HEK293T (cell line): ENCODE results near the gene TMEM94.
"Not testable (repeated sequence)": the region's sequence is repeated elsewhere in the genome, so short reads cannot be mapped to it uniquely, and the experiment has no call there.

Experiments
- CTCF ChIA-PET: fragments of 350-600 bp; formaldehyde crosslinking; extraction: SDS; loops from one replicate; lab custom pipeline; 2021; ENCODE audit warnings: antibody characterized with exemption, inconsistent platforms; lab: Yijun Ruan, JAX
- POLR2A ChIA-PET: fragments of 350-600 bp; formaldehyde crosslinking; extraction: SDS; loops from one replicate; lab custom pipeline; 2020; ENCODE audit warnings: antibody characterized with exemption, inconsistent platforms; lab: Yijun Ruan, JAX
- DNase-seq: peaks from one replicate; pipeline ENCODE4 v3.0.0; 2012; ENCODE audit warnings: mixed read lengths; ENCODE audit errors: extremely low spot score
- ARNT ChIP-seq: fragments of 450-650 bp; IDR thresholded peaks from 2 replicates; pipeline ENCODE4 v1.6.1; 2017; ENCODE audit warnings: mild to moderate bottlenecking
- BHLHE40 ChIP-seq: fragments of 450-650 bp; IDR thresholded peaks from 2 replicates; pipeline ENCODE4 v1.6.1; 2016; ENCODE audit warnings: mild to moderate bottlenecking, moderate library complexity, borderline replicate concordance
- CTBP1 ChIP-seq: fragments of 450-650 bp; IDR thresholded peaks from 2 replicates; pipeline ENCODE4 v1.6.1; 2016; ENCODE audit warnings: borderline replicate concordance
- ELF4 ChIP-seq: fragments of 450-650 bp; IDR thresholded peaks from 2 replicates; pipeline ENCODE4 v1.6.1; 2017; ENCODE audit warnings: antibody characterized with exemption
- FOXA1 ChIP-seq: fragments of 450-650 bp; IDR thresholded peaks from 2 replicates; pipeline ENCODE4 v1.6.1; 2016; ENCODE audit warnings: mild to moderate bottlenecking
- FOXK2 ChIP-seq: fragments of 450-650 bp; IDR thresholded peaks from 2 replicates; pipeline ENCODE4 v1.6.1; 2016; ENCODE audit warnings: mild to moderate bottlenecking
- FOXM1 ChIP-seq: fragments of 450-650 bp; IDR thresholded peaks from 2 replicates; pipeline ENCODE4 v1.6.1; 2017; ENCODE audit warnings: mild to moderate bottlenecking, borderline replicate concordance
- HDGF ChIP-seq: fragments of 450-650 bp; IDR thresholded peaks from 2 replicates; pipeline ENCODE4 v1.6.1; 2017; ENCODE audit warnings: antibody characterized with exemption, borderline replicate concordance
- L3MBTL2 ChIP-seq: fragments of 450-650 bp; conservative IDR thresholded peaks from 2 replicates; pipeline ENCODE4 v1.6.1; 2016; ENCODE audit warnings: mild to moderate bottlenecking
- LEF1 ChIP-seq: fragments of 450-650 bp; IDR thresholded peaks from 2 replicates; pipeline ENCODE4 v1.6.1; 2017; ENCODE audit warnings: mild to moderate bottlenecking, borderline replicate concordance
- NFRKB ChIP-seq: fragments of 450-650 bp; IDR thresholded peaks from 2 replicates; pipeline ENCODE4 v1.6.1; 2016; ENCODE audit warnings: mild to moderate bottlenecking, moderate library complexity
- PKNOX1 ChIP-seq: fragments of 450-650 bp; IDR thresholded peaks from 2 replicates; pipeline ENCODE4 v1.6.1; 2016
- SP1 ChIP-seq: fragments of 450-650 bp; IDR thresholded peaks from 2 replicates; pipeline ENCODE4 v1.6.1; 2017
- SUZ12 ChIP-seq: fragments of 450-650 bp; IDR thresholded peaks from 2 replicates; pipeline ENCODE4 v1.6.1; 2016; ENCODE audit warnings: mild to moderate bottlenecking
- TARDBP ChIP-seq: fragments of 450-650 bp; IDR thresholded peaks from 2 replicates; pipeline ENCODE4 v1.6.1; 2016
- ZNF384 ChIP-seq: fragments of 450-650 bp; IDR thresholded peaks from 2 replicates; pipeline ENCODE4 v1.6.1; 2016

TMEM94 gene

GRCh38 chr17:75430159-75430974, 26.1 kb upstream of the TMEM94 start:
- TF ChIP-seq L3MBTL2 (no peak), SP1 (no peak), PKNOX1 (no peak), FOXK2 (no peak), ZNF384 (no peak), CTBP1 (no peak), HDGF (no peak), SUZ12 (no peak), FOXM1 (no peak), NFRKB (no peak)
- DNase-seq: no peak
- CTCF ChIA-PET: interaction anchor here (0.6 to 1.0 kb wide), 3 partner anchors 14 to 203 kb away, joined by 3 read pairs; partner anchors contain the start of gene SMIM5
- POLR2A ChIA-PET: interaction anchor here (1.3 to 4.5 kb wide), 3 partner anchors 25 to 141 kb away, joined by 5 to 24 read pairs (median 6); partner anchors contain the start of genes GRB2, SLC25A19 and TMEM94

DNA sequence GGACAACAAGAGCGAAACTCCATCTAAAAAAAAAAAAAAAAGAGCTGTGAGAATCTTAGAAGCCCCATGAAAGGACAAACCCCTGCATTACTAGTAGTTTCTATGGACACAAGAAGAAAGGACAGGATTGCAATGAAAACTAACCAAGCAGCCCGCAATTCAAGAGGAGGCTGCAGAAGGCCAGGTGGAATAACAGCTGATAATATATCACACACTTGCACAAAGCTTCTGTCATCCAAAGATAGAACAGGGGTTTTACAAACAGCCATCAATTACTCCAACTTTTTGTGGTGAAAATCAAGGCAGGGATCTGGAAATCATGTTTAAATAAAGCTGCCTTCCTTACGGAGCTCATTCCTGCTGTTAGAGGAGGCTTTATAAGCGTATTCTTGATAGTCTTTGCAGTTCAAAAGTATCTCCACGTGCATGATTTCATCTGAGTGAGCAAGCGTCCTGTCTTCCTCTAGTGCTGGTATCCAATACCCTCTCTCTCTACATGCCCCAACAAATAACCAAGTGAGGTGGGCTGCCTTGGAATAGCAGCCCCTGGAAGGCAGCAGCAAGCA, 23.1 kb upstream of the TMEM94 start:
- POLR2A ChIA-PET: interaction anchor here (1.8 to 4.5 kb wide), 2 partner anchors 23 to 83 kb away, joined by 5 to 24 read pairs; partner anchors contain the start of genes TMEM94 and TSEN54

GRCh38 chr17:75434433-75434832, 22.0 kb upstream of the TMEM94 start:
- CTCF ChIA-PET, DNase-seq: not testable (repeated sequence)
- POLR2A ChIA-PET: interaction anchor here (0.7 to 1.3 kb wide), 2 partner anchors 22 to 82 kb away, joined by 3 to 5 read pairs; partner anchors contain the start of genes TMEM94 and TSEN54

More for the DNA sequence above, 23.1 kb upstream of the TMEM94 start:
- no peak for DNase-seq
- no peak for TF ChIP-seq NFRKB
- no peak for TF ChIP-seq TARDBP
- no peak for TF ChIP-seq FOXK2
- no peak for TF ChIP-seq HDGF
- TF ChIP-seq SP1: no peak
- CTCF ChIA-PET: no interaction called here

DNA sequence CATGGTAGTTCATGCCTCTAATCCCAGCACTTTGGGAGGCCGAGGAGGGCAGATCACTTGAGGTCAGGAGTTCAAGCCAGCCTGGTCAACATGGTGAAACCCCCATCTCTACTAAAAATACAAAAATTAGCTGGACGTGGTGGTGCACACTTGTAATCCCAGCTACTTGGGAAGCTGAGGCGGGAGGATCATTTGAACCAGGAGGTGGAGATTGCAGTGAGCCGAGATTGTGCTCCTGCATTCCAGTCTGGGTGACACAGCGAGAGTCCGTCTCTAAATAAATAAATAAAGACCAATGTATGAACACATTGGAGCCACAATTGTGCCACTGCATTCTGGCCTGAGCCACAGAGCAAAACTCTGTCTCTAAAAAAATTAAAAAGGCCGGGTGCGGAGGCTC, 19.0 kb upstream of the TMEM94 start:
- POLR2A ChIA-PET, CTCF ChIA-PET, DNase-seq: not testable (repeated sequence)

DNA sequence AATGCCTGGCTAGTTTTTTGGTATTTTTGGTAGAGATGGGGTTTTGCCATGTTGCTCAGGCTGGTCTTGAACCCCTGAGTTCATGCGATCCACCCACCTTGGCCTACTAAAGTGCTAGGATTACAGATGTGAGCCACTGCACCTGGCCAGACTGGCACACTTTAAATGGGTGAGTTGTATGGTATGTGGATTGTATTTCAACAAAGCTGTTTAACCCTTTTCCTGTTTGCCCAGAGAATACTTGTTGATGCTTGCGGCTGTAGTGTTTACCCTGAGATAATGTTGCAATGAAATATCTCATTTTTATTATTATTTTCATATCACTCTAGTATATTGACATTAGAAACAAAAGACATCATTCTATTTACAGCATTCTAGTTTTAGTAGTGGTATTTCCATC, 17.1 kb upstream of the TMEM94 start:
- POLR2A ChIA-PET: interaction anchor here (2.6 kb wide), 1 partner anchor 17 kb away, joined by 15 read pairs; the partner anchor contains the start of gene TMEM94
- CTCF ChIA-PET: no interaction called here
- TF ChIP-seq SP1 (no peak), SUZ12 (no peak), ZNF384 (no peak), FOXA1 (no peak), L3MBTL2 (no peak), CTBP1 (no peak), HDGF (no peak), ELF4 (no peak), BHLHE40 (no peak), TARDBP (no peak)
- no peak for DNase-seq

DNA sequence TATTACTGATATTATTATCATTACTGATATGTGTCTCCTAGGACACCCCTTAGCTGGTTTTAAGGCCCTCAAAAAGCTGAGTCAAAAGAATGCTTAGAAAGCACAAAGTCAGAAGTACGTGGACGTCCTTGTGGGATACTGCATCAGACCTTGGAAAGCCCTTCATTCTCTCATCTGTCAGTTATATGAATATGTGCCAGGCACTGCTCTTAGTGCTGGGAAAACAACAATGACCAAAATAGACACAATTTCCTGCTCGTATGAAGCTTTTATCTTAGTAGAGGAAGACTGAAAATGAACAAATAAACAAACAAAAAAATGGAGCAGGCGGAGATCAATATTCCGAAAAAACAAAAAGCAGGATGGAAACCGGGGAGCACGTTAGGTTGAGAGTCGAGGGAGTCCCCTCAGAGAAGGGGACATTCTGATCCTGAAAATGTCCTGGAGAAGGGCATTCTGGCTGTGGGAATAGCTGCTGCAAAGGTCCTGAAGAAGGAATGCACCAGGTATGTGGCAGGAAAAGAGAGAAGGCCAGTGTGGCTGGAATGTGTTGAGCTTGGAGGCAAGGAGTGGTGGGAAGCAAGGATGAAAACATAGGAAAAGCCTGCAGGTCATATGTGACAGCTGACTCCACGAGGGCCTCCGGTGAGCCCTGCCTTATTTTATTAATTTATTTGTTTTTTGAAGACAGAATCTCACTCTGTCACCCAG, 15.5 kb upstream of the TMEM94 start:
- TF ChIP-seq BHLHE40 (no peak), NFRKB (no peak), FOXK2 (no peak), FOXM1 (no peak), L3MBTL2 (no peak), TARDBP (no peak), HDGF (no peak), LEF1 (no peak), SUZ12 (no peak), SP1 (no peak), ELF4 (no peak), ARNT (no peak), PKNOX1 (no peak), FOXA1 (no peak), CTBP1 (no peak), ZNF384 (no peak)
- ChIA-PET POLR2A (interaction anchor here (1.2 to 2.6 kb wide), 2 partner anchors 12 to 16 kb away, joined by 3 to 15 read pairs; partner anchors contain the start of gene TMEM94), CTCF (no interaction called here)
- no peak for DNase-seq
